OCI-LY7 (cell line): Measurements from ENCODE around the gene MMS22L.

Experiments
- EZH2phosphoT487 ChIP-seq: fragments of 200-600 bp; sonication (generic); IDR thresholded peaks from 2 replicates; pipeline ENCODE4 v1.6.1; 2018; ENCODE audit warnings: low read depth, borderline replicate concordance, mild to moderate bottlenecking, mixed run types, antibody characterized with exemption, low read length, moderate library complexity, mixed read lengths
- TF ChIP-seq, protein P1 (sequence below): fragments of 200-600 bp; sonication (generic); conservative IDR thresholded peaks from 2 replicates; pipeline ENCODE4 v1.5.1; 2014; ENCODE audit warnings: mild to moderate bottlenecking, antibody characterized with exemption, low read length, moderate library complexity, mixed read lengths

DNA sequence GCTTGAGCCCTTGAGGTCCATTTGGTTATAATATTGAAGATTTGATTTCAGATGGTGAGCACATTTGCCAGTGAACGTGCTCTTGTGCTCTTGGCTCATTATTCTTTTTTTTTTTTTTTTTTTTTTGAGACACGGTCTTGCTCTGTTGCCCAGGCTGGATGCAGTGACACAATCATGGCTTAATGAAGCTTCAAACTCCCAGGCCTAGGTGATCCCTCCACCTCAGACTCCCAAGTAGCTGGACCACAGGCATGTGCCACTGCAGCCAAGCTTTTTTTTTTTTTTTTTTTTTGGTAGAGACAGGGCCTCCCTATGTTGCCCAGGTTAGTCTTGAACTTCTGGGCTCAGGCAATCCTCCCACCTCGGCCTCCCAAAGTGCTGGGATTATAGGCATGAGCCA lies 182.3 kb downstream of the MMS22L start:
- no peak for TF ChIP-seq EZH2phosphoT487
- TF ChIP-seq, protein P1, sequence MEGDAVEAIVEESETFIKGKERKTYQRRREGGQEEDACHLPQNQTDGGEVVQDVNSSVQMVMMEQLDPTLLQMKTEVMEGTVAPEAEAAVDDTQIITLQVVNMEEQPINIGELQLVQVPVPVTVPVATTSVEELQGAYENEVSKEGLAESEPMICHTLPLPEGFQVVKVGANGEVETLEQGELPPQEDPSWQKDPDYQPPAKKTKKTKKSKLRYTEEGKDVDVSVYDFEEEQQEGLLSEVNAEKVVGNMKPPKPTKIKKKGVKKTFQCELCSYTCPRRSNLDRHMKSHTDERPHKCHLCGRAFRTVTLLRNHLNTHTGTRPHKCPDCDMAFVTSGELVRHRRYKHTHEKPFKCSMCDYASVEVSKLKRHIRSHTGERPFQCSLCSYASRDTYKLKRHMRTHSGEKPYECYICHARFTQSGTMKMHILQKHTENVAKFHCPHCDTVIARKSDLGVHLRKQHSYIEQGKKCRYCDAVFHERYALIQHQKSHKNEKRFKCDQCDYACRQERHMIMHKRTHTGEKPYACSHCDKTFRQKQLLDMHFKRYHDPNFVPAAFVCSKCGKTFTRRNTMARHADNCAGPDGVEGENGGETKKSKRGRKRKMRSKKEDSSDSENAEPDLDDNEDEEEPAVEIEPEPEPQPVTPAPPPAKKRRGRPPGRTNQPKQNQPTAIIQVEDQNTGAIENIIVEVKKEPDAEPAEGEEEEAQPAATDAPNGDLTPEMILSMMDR: no peak
